H9 (cell line): ENCODE data around the gene DLST. TPM values are rescaled to one million over a fixed set of nuclear protein-coding genes. Genes with fewer than 3 reads are reported as not detected.
A peak's percentile ranks its signal among the peaks of the same experiment; 100 is the strongest.

Experiments used
- DNase-seq: peaks from one replicate; pipeline ENCODE4 v3.0.0-alpha.2; 2017
- H2AFZ ChIP-seq: one replicate; pipeline ENCODE4 v1.6.1; 2013; ENCODE audit warnings: mild to moderate bottlenecking, low read length, control low read depth, moderate library complexity
- H2AK5ac ChIP-seq: 2 replicates; pipeline ENCODE4 v1.6.1; 2013; ENCODE audit warnings: low read length, control low read depth, mixed read lengths; ENCODE audit not compliant: insufficient read length
- H2BK120ac ChIP-seq: one replicate; pipeline ENCODE4 v1.6.1; 2013; ENCODE audit warnings: low read depth, mild to moderate bottlenecking, low read length, control low read depth, inconsistent platforms; ENCODE audit not compliant: poor library complexity, severe bottlenecking
- H2BK12ac ChIP-seq: 2 replicates; pipeline ENCODE4 v1.6.1; 2013; ENCODE audit warnings: low read length, control low read depth, mixed read lengths, low read depth; ENCODE audit not compliant: insufficient read length
- H2BK15ac ChIP-seq: 2 replicates; pipeline ENCODE4 v1.6.1; 2013; ENCODE audit warnings: low read depth, low read length, control low read depth
- H2BK20ac ChIP-seq: one replicate; pipeline ENCODE4 v1.6.1; 2013; ENCODE audit warnings: low read depth, mild to moderate bottlenecking, low read length, control low read depth, inconsistent platforms; ENCODE audit not compliant: poor library complexity, severe bottlenecking
- H2BK5ac ChIP-seq: 2 replicates; pipeline ENCODE4 v1.6.1; 2013; ENCODE audit warnings: low read length, control low read depth, mixed read lengths; ENCODE audit not compliant: insufficient read length
- H3K14ac ChIP-seq: 2 replicates; pipeline ENCODE4 v1.6.1; 2013; ENCODE audit warnings: low read length, control low read depth; ENCODE audit not compliant: insufficient read depth
- H3K18ac ChIP-seq: 2 replicates; pipeline ENCODE4 v1.6.1; 2013; ENCODE audit warnings: low read depth, mild to moderate bottlenecking, mixed read lengths, low read length, control low read depth; ENCODE audit not compliant: insufficient read length
- H3K23ac ChIP-seq: 2 replicates; pipeline ENCODE4 v1.6.1; 2013; ENCODE audit warnings: low read length, control low read depth, mixed read lengths, low read depth; ENCODE audit not compliant: insufficient read length
- H3K23me2 ChIP-seq: 2 replicates; pipeline ENCODE4 v1.6.1; 2013; ENCODE audit warnings: low read depth, mild to moderate bottlenecking, mixed read lengths, low read length, control low read depth; ENCODE audit not compliant: insufficient read length, poor library complexity, severe bottlenecking
- H3K27ac ChIP-seq: 2 replicates; pipeline ENCODE4 v1.5.1; 2013; ENCODE audit warnings: low read length, control low read depth, mixed read lengths, low read depth; ENCODE audit not compliant: insufficient read length
- H3K27me3 ChIP-seq: 2 replicates; pipeline ENCODE4 v1.6.1; 2013; ENCODE audit warnings: low read length, control low read depth, inconsistent platforms; ENCODE audit not compliant: insufficient read depth
- H3K4ac ChIP-seq: 2 replicates; pipeline ENCODE4 v1.6.1; 2013; ENCODE audit warnings: low read depth, mild to moderate bottlenecking, control low read depth, inconsistent platforms, low read length, moderate library complexity
- H3K4me1 ChIP-seq: 2 replicates; pipeline ENCODE4 v1.6.1; 2013; ENCODE audit warnings: low read length, control low read depth, inconsistent platforms; ENCODE audit not compliant: insufficient read depth
- H3K4me2 ChIP-seq: 2 replicates; pipeline ENCODE4 v1.6.1; 2013; ENCODE audit warnings: low read length, control low read depth, mixed read lengths; ENCODE audit not compliant: insufficient read length, insufficient read depth
- H3K56ac ChIP-seq: 2 replicates; pipeline ENCODE4 v1.6.1; 2013; ENCODE audit warnings: low read depth, mild to moderate bottlenecking, mixed read lengths, low read length, control low read depth; ENCODE audit not compliant: insufficient read length
- H3K79me1 ChIP-seq: 2 replicates; pipeline ENCODE4 v1.6.1; 2013; ENCODE audit warnings: low read depth, mild to moderate bottlenecking, moderate library complexity, low read length, control low read depth, inconsistent platforms; ENCODE audit not compliant: insufficient read depth, poor library complexity, severe bottlenecking
- H3K79me2 ChIP-seq: 2 replicates; pipeline ENCODE4 v1.6.1; 2013; ENCODE audit warnings: low read length, control low read depth, inconsistent platforms; ENCODE audit not compliant: insufficient read depth
- H3K9ac ChIP-seq: 2 replicates; pipeline ENCODE4 v1.6.1; 2013; ENCODE audit warnings: low read length, control low read depth, mixed read lengths; ENCODE audit not compliant: insufficient read length; ENCODE audit errors: extremely low read depth
- H3K9me3 ChIP-seq: one replicate; pipeline ENCODE4 v1.6.1; 2013; ENCODE audit warnings: low read depth, low read length, inconsistent platforms; ENCODE audit not compliant: control insufficient read depth
- H3T11ph ChIP-seq: one replicate; pipeline ENCODE4 v1.6.1; 2013; ENCODE audit warnings: mild to moderate bottlenecking, low read length, control low read depth, inconsistent platforms
- H4K20me1 ChIP-seq: one replicate; pipeline ENCODE4 v1.6.1; 2013; ENCODE audit not compliant: control insufficient read depth, insufficient read length, insufficient read depth
- H4K5ac ChIP-seq: 2 replicates; pipeline ENCODE4 v1.6.1; 2013; ENCODE audit warnings: low read depth, mild to moderate bottlenecking, mixed read lengths, low read length, control low read depth; ENCODE audit not compliant: insufficient read length
- H4K8ac ChIP-seq: replicated peaks from 2 replicates; pipeline ENCODE4 v1.6.1; 2013; ENCODE audit warnings: low read length, control low read depth, mixed read lengths, low read depth; ENCODE audit not compliant: insufficient read length
- H4K91ac ChIP-seq: 2 replicates; pipeline ENCODE4 v1.6.1; 2013; ENCODE audit warnings: low read depth, mild to moderate bottlenecking, moderate library complexity, mixed read lengths, low read length, control low read depth; ENCODE audit not compliant: insufficient read length
- H3K27ac Mint-ChIP-seq, 3 experiments: 2 replicates in 2 of 3; 3 replicates in 1 of 3; pipeline ENCODE4 v1.8.0; 2020 to 2021; ENCODE audit warnings: mixed read lengths in 3 of 3, mild to moderate bottlenecking in 1 of 3, moderate library complexity in 1 of 3
- H3K27me3 Mint-ChIP-seq: 2 replicates; pipeline ENCODE4 v1.8.0; 2021; ENCODE audit warnings: low read depth, mild to moderate bottlenecking, moderate library complexity, mixed read lengths
- H3K36me3 Mint-ChIP-seq, 3 experiments: 2 replicates in 2 of 3; 3 replicates in 1 of 3; pipeline ENCODE4 v1.8.0; 2020 to 2021; ENCODE audit warnings: low read depth in 3 of 3, mixed read lengths in 3 of 3; ENCODE audit not compliant: insufficient read depth in 1 of 3
- H3K4me1 Mint-ChIP-seq, 2 experiments: 2 replicates each; pipeline ENCODE4 v1.8.0; 2020; ENCODE audit warnings: mixed read lengths in 2 of 2
- H3K4me3 Mint-ChIP-seq, 2 experiments: 2 replicates in 1 of 2; 3 replicates in 1 of 2; pipeline ENCODE4 v1.8.0; 2020 to 2021; ENCODE audit warnings: mild to moderate bottlenecking in 2 of 2, mixed read lengths in 2 of 2, moderate library complexity in 1 of 2
- H3K9me3 Mint-ChIP-seq, 2 experiments: 2 replicates in 1 of 2; 3 replicates in 1 of 2; pipeline ENCODE4 v1.8.0; 2020; ENCODE audit warnings: mild to moderate bottlenecking in 2 of 2, mixed read lengths in 2 of 2, moderate library complexity in 1 of 2
- CTCF ChIP-seq: fragments of 200-600 bp; sonication (generic); conservative IDR thresholded peaks from 3 replicates; pipeline ENCODE4 v1.8.0; 2021; ENCODE audit warnings: antibody characterized with exemption, mild to moderate bottlenecking
- WGBS: extraction: QIAGEN DNeasy Blood & Tissue Kit; methylation state at CpG from one replicate; pipeline ENCODE4 v1.1.7; 2013; ENCODE audit warnings: missing lambda C conversion rate, low lambda C conversion rate, mixed read lengths; ENCODE audit not compliant: insufficient read length; ENCODE audit errors: extremely low coverage; 5-methylcytosine and 5-hydroxymethylcytosine counted together
- total RNA-seq: library from RNA; stranded (reverse); gene quantifications from 2 replicates; pipeline ENCODE4 v1.2.1, GENCODE V29; 2021

Gene DLST
- total RNA-seq, 1 experiment from 2014 or later = 116 TPM

- no peak overlapping the region for H3K18ac ChIP-seq
- no peak overlapping the region for H3K27ac Mint-ChIP-seq
- peaks cover 0 to 5% of the 10 kb centered on the region in 2 experiments; a peak in 1 of 4 replicates for H3K4me1 Mint-ChIP-seq
- H2BK12ac ChIP-seq = no peak overlapping the region
- no peak overlapping the region for H3K14ac ChIP-seq
- no peak overlapping the region for H2BK15ac ChIP-seq
- H3K27me3 ChIP-seq = no peaks in the 10 kb centered on the region
- H3K4me1 ChIP-seq = no peaks in the 10 kb centered on the region
- no peak overlapping the region for H4K5ac ChIP-seq
- no CpG with 5 or more reads among the region's 7 CpGs for WGBS
- H3K4me3 Mint-ChIP-seq = no peak overlapping the region
- TF ChIP-seq CTCF = peak; percentile 91
- no peak overlapping the region for H3T11ph ChIP-seq
- H4K91ac ChIP-seq = no peak overlapping the region
- H2BK20ac ChIP-seq = no peak overlapping the region
- H3K36me3 Mint-ChIP-seq = no peaks in the 10 kb centered on the region
- no peaks in the 10 kb centered on the region for H3K23me2 ChIP-seq
- H2BK120ac ChIP-seq = no peak overlapping the region
- no peak overlapping the region for H3K9ac ChIP-seq
- no peak overlapping the region for H3K23ac ChIP-seq
- H3K4ac ChIP-seq = no peak overlapping the region
- no peaks in the 10 kb centered on the region for H3K9me3 ChIP-seq
- H2AK5ac ChIP-seq = no peak overlapping the region
- no peaks in the 10 kb centered on the region for H3K9me3 Mint-ChIP-seq
- no peak overlapping the region for H2BK5ac ChIP-seq
- no peak overlapping the region for H4K8ac ChIP-seq
- peak; percentile 91 for DNase-seq
- no peaks in the 10 kb centered on the region for H3K79me1 ChIP-seq
- H3K79me2 ChIP-seq = no peaks in the 10 kb centered on the region
- no peaks in the 10 kb centered on the region for H4K20me1 ChIP-seq
- H3K56ac ChIP-seq = no peak overlapping the region
- H3K4me2 ChIP-seq = no peak overlapping the region
- H3K27me3 Mint-ChIP-seq = peaks cover 3% of the 10 kb centered on the region; the same call in 1 of the 2 replicates
- no peak overlapping the region for H3K27ac ChIP-seq
- H2AFZ ChIP-seq = no peak overlapping the region
These were observed 20.6 kb upstream of the DLST start for GRCh38 chr14:74860899-74861733.
